ENCODE results near the gene PROSER2. TPM values are rescaled to one million over a fixed set of nuclear protein-coding genes. Genes with fewer than 3 reads are reported as not detected.

The PROSER2 gene
- total and polyA plus RNA-seq, 2 donors (not counting 3 experiments of a cell fraction or from before 2014, with no cell fraction given): 5.9 to 22.6 TPM

GRCh38 chr10:11835704-11836103 is 12.5 kb downstream of the PROSER2 start:
- Histone ChIP-seq H3K4me1 (ENCODE audit: control insufficient read depth, extremely low read depth, insufficient read depth, low read length) (no peaks in the 10 kb centered on the region), H3K36me3 (ENCODE audit: control insufficient read depth in 2 of 2, extremely low read depth in 1 of 2, insufficient read depth in 2 of 2, low read length in 2 of 2) (no peaks in the 10 kb centered on the region), H2AFZ (ENCODE audit: low read depth, low read length) (no peak overlapping the region), H3K27ac (ENCODE audit: insufficient read depth, low read depth, low read length) (no peak overlapping the region), H3K27me3 (ENCODE audit: control insufficient read depth in 2 of 2, insufficient read depth in 2 of 2, low read length in 2 of 2) (no peaks in the 10 kb centered on the region), H3K9me3 (replicated peaks; ENCODE audit: control insufficient read depth, insufficient read depth, low read length) (no peaks in the 10 kb centered on the region), H3K9ac (replicated peaks; ENCODE audit: extremely low read depth, insufficient read depth, low read length) (no peak overlapping the region), H3K4me2 (ENCODE audit: insufficient read depth, low read length) (no peak overlapping the region), H3K9me1 (replicated peaks; ENCODE audit: control insufficient read depth, extremely low read depth, insufficient read depth, low read length) (no peaks in the 10 kb centered on the region), H3K79me2 (ENCODE audit: control insufficient read depth, insufficient read depth, low read length) (peaks cover 24% of the 10 kb centered on the region), H4K20me1 (replicated peaks; ENCODE audit: control insufficient read depth, extremely low read depth, insufficient read depth, low read length) (no peaks in the 10 kb centered on the region), H3K4me3 (replicated peaks in 1 of 3; ENCODE audit: insufficient read depth in 1 of 3, low read depth in 1 of 3, low read length in 3 of 3) (no peak overlapping the region)
- FAIRE-seq: no peak
- dilution Hi-C loops (cut with MboI; ENCODE audit: extremely low pct_ligation_motif_present, low sequenced_read_pairs): no loop called here
- no peak for DNase-seq (ENCODE audit: low read depth, low spot score)
- TF ChIP-seq MYC (IDR thresholded peaks at IDR 0.05; ENCODE audit: low read depth, low read length) (no peak), GATA2 (IDR thresholded peaks at IDR 0.05; ENCODE audit: insufficient read depth, insufficient read length, low read depth, low read length) (no peak), FOS (IDR thresholded peaks at IDR 0.05; ENCODE audit: borderline replicate concordance, insufficient read depth, low read length) (no peak), CTCF (IDR thresholded peaks at IDR 0.05; ENCODE audit: extremely low read depth in 1 of 2, insufficient read depth in 1 of 2, low read depth in 1 of 2, low read length in 2 of 2) (no peak), EZH2 (IDR thresholded peaks at IDR 0.05; ENCODE audit: borderline replicate concordance, low read depth, low read length, severe bottlenecking) (no peak), POLR2AphosphoS5 (IDR thresholded peaks at IDR 0.05; ENCODE audit: insufficient read depth, low read depth, low read length) (no peak), JUN (IDR thresholded peaks at IDR 0.05; ENCODE audit: borderline replicate concordance, insufficient read depth, insufficient read length, low read depth) (no peak), POLR2A (IDR thresholded peaks at IDR 0.05; ENCODE audit: low read depth, low read length) (no peak), MAX (IDR thresholded peaks at IDR 0.05; ENCODE audit: insufficient read depth, insufficient read length) (no peak)
- BruUV-seq (replicated peaks): no TSS peak
- intact Hi-C loops (cut with micrococcal nuclease): no loop called here
- CTCF ChIA-PET: interaction anchor here (1.7 kb wide), 1 partner anchor 16 kb away, joined by 7 read pairs; no protein-coding TSS in a partner anchor
- POLR2A ChIA-PET: no interaction called here
